Activated effector memory CD4-positive, alpha-beta T cell treated with anti-CD3 and anti-CD28 coated beads, Interleukin-2, amount 50 U/mL, for 16 hours (primary cell): ENCODE results near the gene FILIP1.
"Not testable (repeated sequence)": the region's sequence is repeated elsewhere in the genome, so short reads cannot be mapped to it uniquely, and the experiment has no call there.

Experiments used
- DNase-seq: peaks from one replicate; pipeline ENCODE4 v3.0.0-alpha.2; 2020

Gene FILIP1

GRCh38 chr6:75419416-75419815, 74.2 kb downstream of the FILIP1 start:
- no peak for DNase-seq

- DNase-seq = no peak
Observed at GRCh38 chr6:75418233-75418632, 75.4 kb downstream of the FILIP1 start.

- DNase-seq = no peak
Observed at GRCh38 chr6:75416443-75416842, 77.2 kb downstream of the FILIP1 start.

GRCh38 chr6:75415804-75416203, 77.8 kb downstream of the FILIP1 start:
- no peak for DNase-seq

GRCh38 chr6:75414445-75415021, 79.1 kb downstream of the FILIP1 start:
- DNase-seq = no peak

GRCh38 chr6:75412969-75413662, 80.5 kb downstream of the FILIP1 start:
- no peak for DNase-seq

- DNase-seq = not testable (repeated sequence)
Observed at GRCh38 chr6:75410564-75410963, 83.0 kb downstream of the FILIP1 start.

- no peak for DNase-seq
Observed at GRCh38 chr6:75409928-75410327, 83.7 kb downstream of the FILIP1 start.

- no peak for DNase-seq
Observed at GRCh38 chr6:75409286-75409685, 84.3 kb downstream of the FILIP1 start.

GRCh38 chr6:75403563-75404080, 90.0 kb downstream of the FILIP1 start:
- DNase-seq = no peak

- DNase-seq = no peak
Observed at GRCh38 chr6:75402296-75402695, 91.3 kb downstream of the FILIP1 start.

- DNase-seq = no peak
Observed at GRCh38 chr6:75397656-75398465, 95.7 kb downstream of the FILIP1 start.

GRCh38 chr6:75397171-75397570, 96.4 kb downstream of the FILIP1 start:
- DNase-seq = no peak

GRCh38 chr6:75396005-75396800, 97.4 kb downstream of the FILIP1 start:
- DNase-seq = no peak

- DNase-seq = no peak
Observed at GRCh38 chr6:75393806-75394205, 99.8 kb downstream of the FILIP1 start.

- no peak for DNase-seq
Observed at GRCh38 chr6:75391276-75391675, 102.3 kb downstream of the FILIP1 start.

- DNase-seq = no peak
Observed at GRCh38 chr6:75386050-75386770, 107.4 kb downstream of the FILIP1 start.

GRCh38 chr6:75384116-75384515, 109.5 kb downstream of the FILIP1 start:
- DNase-seq = no peak

GRCh38 chr6:75382634-75382900, 111.0 kb downstream of the FILIP1 start:
- no peak for DNase-seq

- no peak for DNase-seq
Observed at GRCh38 chr6:75381877-75382633, 111.5 kb downstream of the FILIP1 start.

- no peak for DNase-seq
Observed at GRCh38 chr6:75379536-75379935, 114.1 kb downstream of the FILIP1 start.

- no peak for DNase-seq
Observed at GRCh38 chr6:75378101-75378500, 115.5 kb downstream of the FILIP1 start.
